Activated CD4-positive, alpha-beta memory T cell treated with anti-CD3 and anti-CD28 coated beads, Interleukin-2, amount 10 ng/mL, durations not matched to agents 7 days and 5 days (primary cell): Measurements from ENCODE around the gene FBXO47. TPM values are rescaled to one million over a fixed set of nuclear protein-coding genes. Genes with fewer than 3 reads are reported as not detected.
A peak's percentile ranks its signal among the peaks of the same experiment; 100 is the strongest.

ENCODE experiments used
- CTCF ChIA-PET: fragments of 350-600 bp; sonication (Branson Sonifier 250); formaldehyde crosslinking; loops from one replicate; lab custom pipeline; 2021; ENCODE audit warnings: antibody characterized with exemption, inconsistent platforms; lab: Charles Lee
- POLR2A ChIA-PET: fragments of 350-600 bp; sonication (Branson Sonifier 250); formaldehyde crosslinking; loops from one replicate; lab custom pipeline; 2021; ENCODE audit warnings: antibody characterized with exemption; lab: Charles Lee
- DNase-seq: peaks from one replicate; pipeline ENCODE4 v3.0.0-alpha.2; 2020
- H3K27ac Mint-ChIP-seq: one replicate; pipeline ENCODE4 v1.8.0; 2021; ENCODE audit warnings: mild to moderate bottlenecking, mixed read lengths
- H3K27me3 Mint-ChIP-seq: one replicate; pipeline ENCODE4 v1.8.0; 2021; ENCODE audit warnings: mixed read lengths
- H3K36me3 Mint-ChIP-seq: one replicate; pipeline ENCODE4 v1.8.0; 2021; ENCODE audit warnings: low read depth, mixed read lengths
- H3K4me1 Mint-ChIP-seq: one replicate; pipeline ENCODE4 v1.8.0; 2021; ENCODE audit warnings: mixed read lengths
- H3K4me3 Mint-ChIP-seq: one replicate; pipeline ENCODE4 v1.8.0; 2021; ENCODE audit warnings: mild to moderate bottlenecking, mixed read lengths
- H3K9me3 Mint-ChIP-seq: one replicate; pipeline ENCODE4 v1.8.0; 2021; ENCODE audit warnings: mixed read lengths
- total RNA-seq, 2 experiments: library from RNA; stranded (reverse); gene quantifications; one replicate each; pipeline ENCODE4 v1.2.3, GENCODE V29; 2021

Gene FBXO47
- total RNA-seq: not detected

GRCh38 chr17:38967290-38967738, at the start of gene FBXO47:
TSS of gene FBXO47 (minus strand) at chr17:38967403. CDS start at chr17:38963025, 4,378 bp downstream.
- no peaks in the 10 kb centered on the region for H3K36me3 Mint-ChIP-seq
- ChIA-PET CTCF (interaction anchor here (0.6 to 2.4 kb wide), 7 partner anchors 14 to 1334 kb away, joined by 3 to 8 read pairs (median 3); no protein-coding TSS in a partner anchor), POLR2A (interaction anchor here (1.1 to 1.9 kb wide), 2 partner anchors 69 to 98 kb away, joined by 3 to 5 read pairs; no protein-coding TSS in a partner anchor)
- DNase-seq: peak; percentile 81
- peak within 1 kb of the TSS; percentile 64 for H3K4me3 Mint-ChIP-seq
- H3K9me3 Mint-ChIP-seq: no peaks in the 10 kb centered on the region
- H3K4me1 Mint-ChIP-seq: peaks cover 15% of the 10 kb centered on the region
- peaks cover 2% of the 10 kb centered on the region for H3K27me3 Mint-ChIP-seq
- H3K27ac Mint-ChIP-seq: peak within 1 kb of the TSS; percentile 36

DNA sequence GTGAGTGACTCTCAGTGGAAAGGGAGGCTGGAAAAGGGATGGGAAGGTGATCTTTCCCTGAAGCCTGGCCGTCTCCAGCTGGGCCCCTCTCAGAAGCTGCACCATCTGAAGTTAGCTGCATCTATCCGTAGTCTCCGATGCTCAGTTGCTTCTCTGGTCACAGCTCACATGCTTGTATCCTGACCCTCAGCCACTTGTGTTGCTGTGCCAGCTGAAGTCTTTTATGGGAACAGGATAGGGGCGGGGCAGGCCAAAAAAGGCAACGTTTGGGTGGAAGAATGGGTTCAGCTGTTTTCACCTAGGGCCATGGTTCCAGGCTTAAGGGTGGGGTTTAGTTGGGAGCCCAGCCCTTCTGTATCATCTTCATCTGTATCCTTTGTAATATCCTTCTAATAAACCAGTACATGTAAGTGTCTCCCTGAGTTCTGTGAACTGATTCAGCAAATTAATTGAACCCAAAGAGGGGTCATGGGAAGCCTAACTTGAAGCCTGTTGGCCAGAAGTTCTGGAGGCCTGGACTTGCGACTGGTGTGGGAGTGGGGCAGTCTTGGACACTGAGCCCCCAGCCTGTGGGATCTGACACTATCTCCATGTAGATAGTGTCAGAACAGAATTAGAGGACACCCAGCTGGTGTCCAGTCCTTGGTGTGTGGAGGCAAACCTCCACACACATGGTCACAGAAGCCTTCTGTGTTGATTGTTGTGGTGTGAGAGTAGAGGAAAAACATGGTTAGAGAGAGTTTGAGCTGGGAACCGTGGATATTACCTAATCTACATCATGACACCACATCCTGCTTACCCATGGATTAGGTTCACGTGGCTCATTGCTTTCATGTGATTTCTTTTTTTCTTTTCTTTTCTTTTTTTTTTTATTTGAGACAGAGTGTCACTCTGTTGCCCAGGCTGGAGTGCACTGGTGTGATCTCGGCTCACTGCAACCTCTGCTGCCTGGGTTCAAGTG, 49.3 kb upstream of the FBXO47 start:
- Mint-ChIP-seq H3K9me3 (no peaks in the 10 kb centered on the region), H3K36me3 (no peaks in the 10 kb centered on the region), H3K4me3 (no peak overlapping the region), H3K4me1 (peaks cover 21% of the 10 kb centered on the region), H3K27me3 (no peaks in the 10 kb centered on the region), H3K27ac (no peak overlapping the region)
- no peak for DNase-seq
- ChIA-PET POLR2A (interaction anchor here (1.5 kb wide), 1 partner anchor 184 kb away, joined by 4 read pairs; the partner anchor contains the start of gene RPL19), CTCF (interaction anchor here (1.6 kb wide), 1 partner anchor 137 kb away, joined by 3 read pairs; no protein-coding TSS in a partner anchor)

DNA sequence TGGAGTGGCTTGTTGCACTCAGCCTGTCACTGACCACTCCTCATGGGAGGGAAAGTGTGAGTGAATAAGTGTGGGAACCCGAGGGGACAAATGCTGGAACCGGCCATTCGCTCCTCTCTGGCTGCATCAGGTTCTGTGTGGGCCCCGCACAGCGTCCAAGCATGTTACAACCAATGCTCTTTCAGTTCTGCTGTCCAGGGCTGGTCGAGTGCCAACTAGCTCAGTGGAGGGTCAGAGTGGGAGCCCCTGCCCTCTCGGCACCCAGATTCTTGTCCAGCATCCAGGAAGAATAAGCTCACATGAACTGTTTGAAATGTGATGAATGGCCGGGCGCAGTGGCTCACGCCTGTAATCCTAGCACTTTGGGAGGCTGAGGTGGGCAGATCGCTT, 48.3 kb upstream of the FBXO47 start:
- POLR2A ChIA-PET: interaction anchor here (1.5 kb wide), 1 partner anchor 184 kb away, joined by 4 read pairs; the partner anchor contains the start of gene RPL19
- Mint-ChIP-seq H3K4me1 (peaks cover 21% of the 10 kb centered on the region), H3K9me3 (no peaks in the 10 kb centered on the region), H3K27me3 (no peaks in the 10 kb centered on the region), H3K4me3 (no peak overlapping the region), H3K36me3 (no peaks in the 10 kb centered on the region), H3K27ac (no peak overlapping the region)
- no peak for DNase-seq
- CTCF ChIA-PET: no interaction called here

DNA sequence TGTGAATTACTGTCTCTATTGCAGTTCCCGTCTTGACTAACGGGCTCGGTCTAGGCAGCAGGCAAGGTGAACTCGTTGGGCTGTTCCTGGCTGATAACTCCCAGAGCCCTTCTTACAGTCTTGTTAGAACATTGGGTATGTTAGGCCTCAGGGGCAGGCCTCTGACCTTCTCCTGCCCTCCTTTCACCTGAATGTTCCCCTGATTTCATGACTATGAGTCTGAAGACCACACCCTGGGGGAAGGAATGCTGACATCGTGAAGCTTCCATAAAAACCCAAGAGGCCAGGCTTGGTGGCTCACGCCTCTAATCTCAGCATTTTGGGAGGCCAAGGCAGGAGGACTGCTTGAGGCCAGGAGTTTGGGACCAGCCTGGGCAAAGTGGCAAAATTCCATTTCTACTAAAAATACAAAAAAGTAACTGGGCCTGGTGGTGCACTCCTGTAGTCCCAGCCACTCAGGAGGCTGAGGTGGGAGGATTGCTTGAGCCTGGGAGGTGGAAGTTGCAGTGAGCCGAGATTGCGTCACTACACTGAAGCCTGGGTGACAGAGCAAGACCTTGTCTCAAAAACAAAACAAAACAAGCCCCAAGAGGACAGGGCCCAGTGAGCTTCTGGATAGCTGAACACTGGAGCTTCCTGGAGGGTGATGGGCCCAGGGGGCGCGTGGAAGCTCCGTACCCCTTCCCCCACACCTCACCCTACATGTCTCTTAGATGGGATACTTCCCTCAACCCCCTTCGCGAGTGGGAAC, 47.8 kb upstream of the FBXO47 start:
- Mint-ChIP-seq H3K27ac (no peak overlapping the region), H3K4me1 (peaks cover 21% of the 10 kb centered on the region), H3K36me3 (no peaks in the 10 kb centered on the region), H3K9me3 (no peaks in the 10 kb centered on the region), H3K4me3 (no peak overlapping the region), H3K27me3 (no peaks in the 10 kb centered on the region)
- ChIA-PET CTCF (interaction anchor here (1.4 kb wide), 1 partner anchor 32 kb away, joined by 3 read pairs; no protein-coding TSS in a partner anchor), POLR2A (interaction anchor here (1.5 kb wide), 1 partner anchor 185 kb away, joined by 4 read pairs; the partner anchor contains the start of gene RPL19)
- no peak for DNase-seq

GRCh38 chr17:39014044-39014794, 47.0 kb upstream of the FBXO47 start:
- DNase-seq: no peak
- ChIA-PET CTCF (interaction anchor here (1.4 kb wide), 1 partner anchor 31 kb away, joined by 3 read pairs; no protein-coding TSS in a partner anchor), POLR2A (no interaction called here)
- no peaks in the 10 kb centered on the region for H3K36me3 Mint-ChIP-seq
- H3K4me3 Mint-ChIP-seq: no peak overlapping the region
- no peak overlapping the region for H3K27ac Mint-ChIP-seq
- no peaks in the 10 kb centered on the region for H3K9me3 Mint-ChIP-seq
- peaks cover 21% of the 10 kb centered on the region for H3K4me1 Mint-ChIP-seq
- H3K27me3 Mint-ChIP-seq: peaks cover 1% of the 10 kb centered on the region

GRCh38 chr17:39012725-39013124, 45.5 kb upstream of the FBXO47 start:
- Mint-ChIP-seq H3K4me3 (no peak overlapping the region), H3K36me3 (no peaks in the 10 kb centered on the region), H3K27me3 (peaks cover 2% of the 10 kb centered on the region), H3K4me1 (peaks cover 11% of the 10 kb centered on the region), H3K9me3 (no peaks in the 10 kb centered on the region), H3K27ac (no peak overlapping the region)
- ChIA-PET POLR2A (interaction anchor here (0.7 kb wide), 1 partner anchor 153 kb away, joined by 3 read pairs; no protein-coding TSS in a partner anchor), CTCF (interaction anchor here (0.6 kb wide), 1 partner anchor 192 kb away, joined by 3 read pairs; no protein-coding TSS in a partner anchor)
- DNase-seq: no peak

GRCh38 chr17:39011907-39012468, 44.8 kb upstream of the FBXO47 start:
- Mint-ChIP-seq H3K4me3 (no peak overlapping the region), H3K27me3 (peaks cover 6% of the 10 kb centered on the region), H3K27ac (no peak overlapping the region), H3K36me3 (no peaks in the 10 kb centered on the region), H3K9me3 (no peaks in the 10 kb centered on the region), H3K4me1 (peaks cover 6% of the 10 kb centered on the region)
- DNase-seq: no peak
- ChIA-PET CTCF (interaction anchor here (0.6 kb wide), 1 partner anchor 192 kb away, joined by 3 read pairs; no protein-coding TSS in a partner anchor), POLR2A (no interaction called here)

DNA sequence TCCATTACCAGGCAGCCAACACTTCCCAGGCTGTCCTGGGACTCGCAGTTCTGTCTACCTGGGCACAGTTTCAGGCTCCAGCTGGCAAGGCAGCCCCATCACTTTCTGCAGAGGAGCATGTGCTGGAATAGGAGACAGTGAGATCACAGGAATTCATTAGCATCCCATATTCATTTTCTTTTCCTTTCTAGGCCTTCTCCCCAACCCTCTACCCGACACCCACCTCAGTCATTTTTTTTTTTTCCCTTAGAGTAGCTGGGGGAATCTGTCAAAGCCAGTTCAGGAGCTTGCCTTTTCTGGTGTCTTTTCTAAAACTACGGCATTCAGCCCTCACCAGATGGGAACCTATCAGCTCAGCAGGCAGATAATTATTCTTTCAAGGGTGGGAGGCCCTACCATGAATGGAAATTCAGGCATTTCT, 42.4 kb upstream of the FBXO47 start:
- H3K9me3 Mint-ChIP-seq: peaks cover 2% of the 10 kb centered on the region
- no peak overlapping the region for H3K4me3 Mint-ChIP-seq
- POLR2A ChIA-PET: interaction anchor here (0.7 to 1.2 kb wide), 2 partner anchors 19 to 185 kb away, joined by 3 read pairs; partner anchors contain the start of gene CWC25
- H3K4me1 Mint-ChIP-seq: peaks cover under 1% of the 10 kb centered on the region
- DNase-seq: no peak
- no peaks in the 10 kb centered on the region for H3K36me3 Mint-ChIP-seq
- CTCF ChIA-PET: interaction anchor here (0.6 to 1.7 kb wide), 3 partner anchors 27 to 719 kb away, joined by 3 to 5 read pairs (median 3); no protein-coding TSS in a partner anchor
- no peak overlapping the region for H3K27ac Mint-ChIP-seq
- peaks cover 7% of the 10 kb centered on the region for H3K27me3 Mint-ChIP-seq

DNA sequence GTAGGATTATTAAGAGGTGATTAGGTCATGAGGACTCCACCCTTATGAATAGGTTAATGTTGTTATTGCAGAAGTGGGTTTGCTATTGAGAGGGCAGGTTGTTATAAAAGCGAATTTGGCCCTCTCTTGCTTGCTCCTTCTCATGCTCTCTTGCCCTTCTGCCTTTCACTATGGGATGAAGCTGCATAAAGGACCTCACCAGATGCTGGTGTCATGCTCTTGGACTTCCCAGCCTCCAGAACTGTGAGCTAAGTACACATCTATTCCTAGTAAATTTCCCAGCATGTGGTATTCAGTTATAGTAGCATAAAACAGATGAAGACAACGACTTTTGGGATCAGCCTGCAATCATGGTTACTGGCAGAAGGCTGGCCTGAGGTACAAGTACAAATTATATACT, 41.4 kb upstream of the FBXO47 start:
- H3K4me3 Mint-ChIP-seq: no peak overlapping the region
- H3K4me1 Mint-ChIP-seq: peaks cover 6% of the 10 kb centered on the region
- ChIA-PET CTCF (interaction anchor here (1.0 kb wide), 1 partner anchor 84 kb away, joined by 3 read pairs; no protein-coding TSS in a partner anchor), POLR2A (interaction anchor here (1.0 to 1.2 kb wide), 2 partner anchors 145 to 184 kb away, joined by 3 read pairs; partner anchors contain the start of gene CWC25)
- H3K27me3 Mint-ChIP-seq: peaks cover 7% of the 10 kb centered on the region
- no peaks in the 10 kb centered on the region for H3K36me3 Mint-ChIP-seq
- peaks cover 4% of the 10 kb centered on the region for H3K9me3 Mint-ChIP-seq
- DNase-seq: no peak
- H3K27ac Mint-ChIP-seq: no peak overlapping the region

DNA sequence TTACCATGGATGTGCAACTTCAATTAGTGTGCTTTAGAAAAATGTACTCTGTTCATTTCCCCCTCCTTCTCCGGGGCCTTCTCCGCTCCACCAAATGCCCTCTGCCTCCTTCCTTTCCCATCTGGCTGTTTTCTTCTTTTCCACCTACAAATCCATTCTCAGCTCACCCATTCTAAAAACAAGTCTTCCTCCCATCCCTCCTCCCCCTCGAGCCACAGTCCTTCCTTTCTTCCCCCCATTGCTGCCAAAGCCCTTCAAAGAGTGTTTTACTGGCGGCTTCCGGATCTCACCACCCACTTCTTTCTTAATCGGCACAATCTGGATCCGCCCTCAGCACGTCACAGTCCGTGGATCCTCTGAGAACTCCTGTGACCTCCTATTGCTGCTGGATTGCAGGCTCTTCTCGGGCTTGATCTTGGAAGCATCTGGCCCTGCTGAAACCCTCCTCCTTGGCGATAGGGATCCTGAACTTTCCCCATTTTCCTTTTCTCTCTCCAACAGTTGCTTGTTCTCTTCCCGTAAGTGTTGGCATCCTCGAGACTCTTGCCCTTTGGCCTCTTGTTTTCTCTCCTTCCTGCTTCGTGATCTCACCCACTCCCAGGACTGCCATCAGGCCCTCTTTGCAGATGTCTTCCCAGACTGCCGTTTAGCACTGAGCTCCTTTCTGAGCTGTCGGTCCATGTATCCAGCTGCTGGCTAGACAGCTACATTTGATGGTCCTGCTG, 36.0 kb upstream of the FBXO47 start:
- peak overlapping the region; percentile 11 for H3K27ac Mint-ChIP-seq

More for the DNA sequence above, 36.0 kb upstream of the FBXO47 start:
- H3K9me3 Mint-ChIP-seq: peaks cover 7% of the 10 kb centered on the region
- H3K4me1 Mint-ChIP-seq: peaks cover 18% of the 10 kb centered on the region
- peaks cover 7% of the 10 kb centered on the region for H3K27me3 Mint-ChIP-seq
- CTCF ChIA-PET: interaction anchor here (0.8 to 2.0 kb wide), 2 partner anchors 20 to 161 kb away, joined by 3 to 4 read pairs; no protein-coding TSS in a partner anchor
- no peaks in the 10 kb centered on the region for H3K36me3 Mint-ChIP-seq
- DNase-seq: peak; percentile 46
- POLR2A ChIA-PET: no interaction called here
- H3K4me3 Mint-ChIP-seq: peak overlapping the region; percentile 8
